Nephron progenitor cell (in vitro differentiated cells): ENCODE data around the gene CELA2A.

Experiments
- DNase-seq: peaks from one replicate; pipeline ENCODE4 v3.0.0; 2021
- H3K27ac Mint-ChIP-seq: 2 replicates; pipeline ENCODE4 v1.8.0; 2021; ENCODE audit warnings: mild to moderate bottlenecking, moderate library complexity, mixed read lengths
- H3K27me3 Mint-ChIP-seq: 2 replicates; pipeline ENCODE4 v1.8.0; 2021; ENCODE audit warnings: mild to moderate bottlenecking, low read depth, mixed read lengths; ENCODE audit not compliant: poor library complexity
- H3K36me3 Mint-ChIP-seq: 2 replicates; pipeline ENCODE4 v1.8.0; 2021; ENCODE audit warnings: low read depth, mixed read lengths
- H3K4me1 Mint-ChIP-seq: 2 replicates; pipeline ENCODE4 v1.8.0; 2021; ENCODE audit warnings: mixed read lengths
- H3K4me3 Mint-ChIP-seq: 2 replicates; pipeline ENCODE4 v1.8.0; 2021; ENCODE audit warnings: mild to moderate bottlenecking, moderate library complexity, mixed read lengths
- H3K9me3 Mint-ChIP-seq: 2 replicates; pipeline ENCODE4 v1.8.0; 2021; ENCODE audit warnings: mild to moderate bottlenecking, moderate library complexity, mixed read lengths
- CTCF ChIP-seq: fragments of 200-600 bp; sonication (generic); IDR thresholded peaks from 2 replicates; pipeline ENCODE4 v1.5.0; 2021; ENCODE audit warnings: antibody characterized with exemption

CELA2A gene

GRCh38 chr1:15507278-15507677, 50.7 kb downstream of the CELA2A start:
- H3K4me1 Mint-ChIP-seq = no peaks in the 10 kb centered on the region
- DNase-seq = no peak
- peaks cover 2% of the 10 kb centered on the region for H3K27me3 Mint-ChIP-seq
- TF ChIP-seq CTCF = no peak
- no peak overlapping the region for H3K4me3 Mint-ChIP-seq
- H3K27ac Mint-ChIP-seq = peak overlapping the region; percentile 82
- H3K9me3 Mint-ChIP-seq = no peaks in the 10 kb centered on the region
- H3K36me3 Mint-ChIP-seq = peaks cover 9% of the 10 kb centered on the region

- TF ChIP-seq CTCF = no peak
- no peaks in the 10 kb centered on the region for H3K9me3 Mint-ChIP-seq
- no peak overlapping the region for H3K27ac Mint-ChIP-seq
- H3K4me1 Mint-ChIP-seq = no peaks in the 10 kb centered on the region
- no peak for DNase-seq
- peaks cover 15% of the 10 kb centered on the region for H3K36me3 Mint-ChIP-seq
- no peak overlapping the region for H3K4me3 Mint-ChIP-seq
- no peaks in the 10 kb centered on the region for H3K27me3 Mint-ChIP-seq
Measured at GRCh38 chr1:15508700-15509487, 52.4 kb downstream of the CELA2A start.

- H3K36me3 Mint-ChIP-seq = peaks cover 15% of the 10 kb centered on the region
- no peaks in the 10 kb centered on the region for H3K9me3 Mint-ChIP-seq
- no peak overlapping the region for H3K27ac Mint-ChIP-seq
- no peaks in the 10 kb centered on the region for H3K27me3 Mint-ChIP-seq
- TF ChIP-seq CTCF = no peak
- no peaks in the 10 kb centered on the region for H3K4me1 Mint-ChIP-seq
- H3K4me3 Mint-ChIP-seq = no peak overlapping the region
- no peak for DNase-seq
Measured at GRCh38 chr1:15509586-15509985, 53.1 kb downstream of the CELA2A start.

GRCh38 chr1:15510611-15511405, 54.3 kb downstream of the CELA2A start:
- DNase-seq = no peak
- H3K27ac Mint-ChIP-seq = no peak overlapping the region
- TF ChIP-seq CTCF = no peak
- peaks cover 21% of the 10 kb centered on the region for H3K36me3 Mint-ChIP-seq
- no peaks in the 10 kb centered on the region for H3K27me3 Mint-ChIP-seq
- no peaks in the 10 kb centered on the region for H3K4me1 Mint-ChIP-seq
- H3K9me3 Mint-ChIP-seq = no peaks in the 10 kb centered on the region
- no peak overlapping the region for H3K4me3 Mint-ChIP-seq

- Mint-ChIP-seq H3K27ac (no peak overlapping the region), H3K9me3 (no peaks in the 10 kb centered on the region), H3K4me3 (no peak overlapping the region), H3K27me3 (no peaks in the 10 kb centered on the region), H3K36me3 (peaks cover 38% of the 10 kb centered on the region), H3K4me1 (peaks cover 3% of the 10 kb centered on the region)
- no peak for DNase-seq
- TF ChIP-seq CTCF = no peak
Measured at GRCh38 chr1:15513192-15513591, 56.7 kb downstream of the CELA2A start.
